Fibroblast of peridontal ligament (primary cell): ENCODE results near the gene NYNRIN.

Experiments
- DNase-seq: peaks from one replicate; pipeline ENCODE4 v3.0.0-alpha.2; 2010; ENCODE audit errors: extremely low read depth

NYNRIN gene

GRCh38 chr14:24392325-24393091, 6.3 kb upstream of the NYNRIN start:
- peak; percentile 27 for DNase-seq

- no peak for DNase-seq
Observed at GRCh38 chr14:24394275-24394674, 4.5 kb upstream of the NYNRIN start.

- peak; percentile 53 for DNase-seq
Observed at GRCh38 chr14:24395609-24396582, 2.9 kb upstream of the NYNRIN start.

- DNase-seq = no peak
Observed at GRCh38 chr14:24397639-24398292, 1.0 kb upstream of the NYNRIN start.

- no peak for DNase-seq
Observed at GRCh38 chr14:24398293-24398652, 530 bp upstream of the NYNRIN start.

DNA sequence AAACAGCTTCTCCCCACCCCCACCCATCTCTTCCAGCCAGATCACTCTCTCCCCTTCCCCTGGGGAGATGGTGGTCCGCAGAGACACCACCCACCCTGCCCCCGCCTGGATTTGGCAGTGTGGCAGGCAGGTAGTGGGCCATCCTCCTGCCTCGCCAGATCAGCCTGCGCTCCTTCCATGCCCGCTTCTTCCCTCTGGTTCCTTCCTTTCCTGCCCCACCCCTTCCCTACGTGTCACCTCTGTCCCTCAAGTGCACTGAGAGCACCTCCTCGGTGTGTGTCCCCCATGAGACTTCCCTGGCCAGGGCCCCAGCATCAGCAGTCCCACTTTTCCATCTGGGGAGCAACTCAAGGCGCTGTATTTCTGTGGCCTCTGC, 632 bp downstream of the NYNRIN start:
- DNase-seq = no peak

DNA sequence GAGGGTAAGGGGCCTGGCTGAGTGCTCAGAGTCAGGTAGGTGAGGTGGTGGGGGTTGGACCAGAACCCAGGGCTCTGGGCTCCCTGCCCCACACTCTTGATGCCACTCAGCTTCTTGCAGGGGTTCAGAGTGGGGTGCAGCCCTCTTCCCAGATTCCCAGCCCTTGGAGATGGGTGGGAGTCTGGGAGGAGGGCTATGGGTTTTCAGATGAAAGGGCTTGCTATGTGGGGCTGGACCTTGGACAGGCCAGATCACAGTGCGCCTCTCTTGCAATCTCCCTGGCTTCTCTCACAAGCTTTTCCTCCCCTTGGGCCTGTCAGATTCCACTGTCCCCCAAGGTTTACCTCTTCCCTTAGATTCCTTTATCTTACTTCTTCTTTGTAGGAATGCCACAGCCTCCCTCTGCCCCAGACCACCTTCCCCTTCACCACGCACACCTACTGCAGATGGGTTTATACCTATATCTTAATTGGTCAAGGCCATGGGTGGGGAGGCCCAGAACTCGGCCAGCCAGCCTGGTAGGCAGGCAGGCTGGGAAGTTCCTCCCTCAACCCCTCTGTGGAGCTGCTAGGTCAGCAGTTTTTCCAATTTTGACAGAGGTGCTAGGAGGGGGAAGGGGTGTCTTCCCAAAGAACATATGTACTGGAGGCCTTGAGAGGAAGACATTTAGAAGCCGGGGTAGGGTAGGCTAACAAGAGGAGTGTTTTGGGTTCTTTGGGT, 1.4 kb downstream of the NYNRIN start:
- DNase-seq = no peak

- DNase-seq = no peak
Observed at GRCh38 chr14:24401810-24402702, 3.3 kb downstream of the NYNRIN start.

GRCh38 chr14:24403294-24403998, 4.6 kb downstream of the NYNRIN start:
- DNase-seq = no peak

DNA sequence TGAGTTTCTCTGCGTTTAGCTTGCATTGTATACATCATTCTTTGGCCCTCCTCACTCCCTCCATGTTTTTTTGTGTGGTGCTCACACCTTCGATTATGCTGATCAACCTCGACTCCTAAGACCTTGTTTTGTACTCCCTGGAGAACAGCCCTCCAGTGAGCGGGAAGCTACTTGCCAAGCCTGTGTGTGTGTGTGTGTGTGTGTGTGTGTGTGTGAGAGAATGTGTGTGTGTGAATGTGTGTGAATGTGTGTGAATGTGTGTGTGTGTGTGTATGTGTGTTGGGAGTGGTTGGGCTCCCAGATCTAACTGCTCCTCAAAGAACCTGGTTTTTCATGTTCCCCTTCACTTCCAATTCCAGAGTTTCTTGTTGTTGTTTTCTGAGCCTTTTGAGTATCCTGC, 6.0 kb downstream of the NYNRIN start:
- no peak for DNase-seq

DNA sequence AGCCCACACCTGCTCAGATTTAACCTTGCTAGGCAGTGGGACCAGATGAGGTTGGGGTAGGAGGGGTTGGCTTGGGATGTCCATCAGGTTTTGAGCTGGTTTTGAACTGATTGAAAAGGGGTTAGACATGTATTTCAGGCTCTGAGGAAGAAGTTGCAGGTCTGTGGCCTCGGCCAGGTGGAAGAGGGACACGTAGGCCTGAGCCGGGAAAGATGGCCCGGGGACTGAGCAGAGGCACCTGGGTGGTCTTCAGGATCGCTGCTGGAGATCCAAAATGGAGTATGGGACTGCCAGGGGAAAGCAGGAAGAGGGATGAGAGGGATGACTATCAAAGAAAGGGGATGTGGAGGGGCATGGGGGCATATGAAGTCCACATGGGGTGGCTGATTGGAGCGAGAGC, 7.6 kb downstream of the NYNRIN start:
- no peak for DNase-seq

GRCh38 chr14:24407608-24408325, 9.0 kb downstream of the NYNRIN start:
- DNase-seq = no peak

DNA sequence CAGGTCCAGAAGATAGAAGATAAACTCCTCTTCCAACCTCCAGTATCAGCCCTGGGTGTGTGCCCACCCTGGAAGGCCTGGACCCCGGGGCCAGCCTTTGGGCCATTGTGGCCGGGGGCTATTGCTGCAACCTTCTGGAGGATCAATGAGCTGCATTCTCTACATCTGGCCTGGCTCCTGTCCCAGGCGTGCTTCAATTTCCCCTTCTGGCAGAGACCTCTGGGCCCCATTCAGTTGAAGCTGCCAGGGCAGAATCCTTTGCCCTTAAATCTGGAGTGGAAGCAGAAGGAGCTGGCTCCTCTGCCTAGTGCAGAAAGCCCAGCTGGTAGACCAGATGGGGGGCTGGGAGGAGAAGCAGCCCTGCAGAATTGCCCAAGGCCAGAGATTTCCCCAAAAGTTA, 10.0 kb downstream of the NYNRIN start:
- peak; percentile 71 for DNase-seq

GRCh38 chr14:24409192-24409591, 10.4 kb downstream of the NYNRIN start:
- DNase-seq = no peak

DNA sequence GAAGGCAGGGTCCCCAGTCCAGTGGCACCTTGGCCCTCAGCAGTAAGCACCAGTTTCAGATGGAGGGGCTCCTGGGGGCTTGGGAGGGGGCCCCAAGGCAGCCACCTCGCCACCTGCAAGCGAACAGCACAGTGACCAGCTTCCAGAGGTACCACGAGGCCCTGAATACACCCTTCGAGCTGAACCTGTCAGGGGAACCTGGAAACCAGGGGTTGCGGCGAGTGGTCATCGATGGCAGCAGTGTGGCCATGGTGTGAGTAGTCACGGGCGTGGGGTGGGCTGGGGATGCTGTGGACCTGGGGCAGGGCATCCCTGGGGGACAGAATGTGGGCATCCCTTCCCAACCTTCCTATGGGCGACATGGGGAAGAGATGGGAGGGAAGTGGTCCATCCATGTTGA, 11.2 kb downstream of the NYNRIN start:
- no peak for DNase-seq

DNA sequence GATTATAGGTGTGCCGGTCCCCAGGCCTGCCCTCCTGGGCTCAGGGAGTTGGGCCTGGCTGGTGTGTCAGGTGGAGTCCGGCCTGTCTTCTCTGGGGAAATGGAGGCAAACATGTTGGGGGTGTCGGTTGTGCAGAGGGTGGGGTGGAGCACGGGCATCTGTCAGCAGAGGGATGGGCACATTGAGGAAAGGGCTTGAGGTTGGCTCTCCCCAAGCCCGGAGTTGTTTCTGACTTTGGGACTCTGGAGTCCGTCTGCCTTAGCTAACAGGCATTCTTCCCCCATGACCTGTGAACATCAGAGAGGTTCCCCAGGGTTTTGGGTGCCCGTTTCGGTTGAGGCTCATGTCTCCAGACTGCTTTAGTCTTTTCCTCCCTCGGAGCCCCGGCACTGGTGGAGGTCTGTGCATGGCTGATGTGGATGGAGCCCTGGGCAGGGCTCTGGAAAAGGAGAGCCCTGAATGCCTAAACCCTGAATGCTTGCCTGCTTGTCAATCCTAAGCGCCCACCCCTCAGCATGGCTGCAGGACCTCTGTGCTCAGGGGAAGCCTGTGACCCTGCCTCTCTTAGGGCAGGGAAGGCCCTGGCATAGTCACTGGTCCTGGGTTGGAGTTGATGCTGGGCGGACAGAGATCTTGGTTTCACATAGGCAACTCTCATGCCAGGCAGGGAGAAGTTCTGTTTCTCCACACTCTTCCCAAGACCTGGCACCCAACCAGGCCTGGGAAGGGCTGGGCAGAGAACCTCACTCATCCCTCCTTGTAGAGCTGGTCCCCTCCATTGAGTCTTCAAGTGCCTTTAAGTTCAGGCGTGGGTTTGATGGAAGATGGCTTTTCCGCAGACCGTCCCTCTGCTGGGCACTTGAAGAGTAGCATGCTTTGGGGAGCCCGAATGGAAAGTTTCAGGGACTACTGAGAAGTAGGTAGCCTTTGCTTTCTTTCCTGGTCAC, 12.9 kb downstream of the NYNRIN start:
- peak; percentile 68 for DNase-seq

- DNase-seq = no peak
Observed at GRCh38 chr14:24414077-24414476, 15.3 kb downstream of the NYNRIN start.

GRCh38 chr14:24414732-24415420, 16.1 kb downstream of the NYNRIN start:
- DNase-seq = no peak
